OCI-LY7 (cell line): ENCODE measurements around the gene NINL. TPM values are rescaled to one million over a fixed set of nuclear protein-coding genes. Genes with fewer than 3 reads are reported as not detected.

ENCODE experiments used
- BruUV-seq: library from RNA; stranded (reverse); fragments of 400-500 nt; replicated peaks from 2 replicates; lab custom pipeline; 2021; lab: Mats Ljungman, UMichigan
- CTCF ChIA-PET: fragments of 300-600 bp; sonication (Branson Sonifier 250); formaldehyde crosslinking; loops from one replicate; lab custom pipeline; 2022; ENCODE audit warnings: antibody characterized with exemption; ENCODE audit not compliant: unreplicated experiment; lab: Charles Lee
- POLR2A ChIA-PET: fragments of 300-600 bp; sonication (Branson Sonifier 250); formaldehyde crosslinking; loops from one replicate; lab custom pipeline; 2022; ENCODE audit warnings: antibody characterized with exemption; lab: Charles Lee
- DNase-seq: peaks from one replicate; pipeline ENCODE4 v3.0.0-alpha.2; 2015; ENCODE audit warnings: low spot score
- H2AFZ ChIP-seq: fragments of 200-600 bp; sonication (generic), shearing (Covaris generic); 2 replicates; pipeline ENCODE4 v1.6.1; 2014; ENCODE audit warnings: mild to moderate bottlenecking, antibody characterized with exemption, low read length, moderate library complexity
- H3K27ac ChIP-seq: fragments of 200-600 bp; sonication (generic); 2 replicates; pipeline ENCODE4 v1.5.1; 2014; ENCODE audit warnings: mixed run types, low read depth, mild to moderate bottlenecking, moderate library complexity, low read length, inconsistent platforms; ENCODE audit not compliant: poor library complexity, severe bottlenecking
- H3K36me3 ChIP-seq: fragments of 200-600 bp; sonication (generic); 2 replicates; pipeline ENCODE4 v1.6.1; 2014; ENCODE audit warnings: mild to moderate bottlenecking, antibody characterized with exemption, low read length, moderate library complexity, mixed read lengths; ENCODE audit not compliant: insufficient read depth
- H3K4me1 ChIP-seq: fragments of 200-600 bp; sonication (generic); 2 replicates; pipeline ENCODE4 v1.5.1; 2014; ENCODE audit warnings: mild to moderate bottlenecking, low read length; ENCODE audit not compliant: insufficient read depth, poor library complexity, severe bottlenecking
- H3K4me2 ChIP-seq: fragments of 200-600 bp; sonication (generic); 2 replicates; pipeline ENCODE4 v1.6.1; 2014; ENCODE audit warnings: mild to moderate bottlenecking, low read length
- H3K4me3 ChIP-seq: fragments of 200-600 bp; sonication (generic); 2 replicates; pipeline ENCODE4 v1.5.1; 2014; ENCODE audit warnings: mild to moderate bottlenecking, low read depth, low read length; ENCODE audit not compliant: poor library complexity, severe bottlenecking
- H3K79me2 ChIP-seq: fragments of 200-600 bp; sonication (generic); 2 replicates; pipeline ENCODE4 v1.6.1; 2016; ENCODE audit warnings: low read depth, mild to moderate bottlenecking, low read length, moderate library complexity, mixed read lengths; ENCODE audit not compliant: insufficient read depth
- H3K9me2 ChIP-seq: fragments of 200-600 bp; sonication (generic); 2 replicates; pipeline ENCODE4 v1.6.1; 2016; ENCODE audit warnings: mild to moderate bottlenecking, low read length, mixed read lengths; ENCODE audit not compliant: insufficient read depth
- H3K9me3 ChIP-seq: fragments of 200-600 bp; sonication (generic); 2 replicates; pipeline ENCODE4 v1.6.1; 2014; ENCODE audit warnings: mild to moderate bottlenecking, mixed run types, low read length, mixed read lengths
- H4K20me1 ChIP-seq: fragments of 200-600 bp; sonication (generic); 2 replicates; pipeline ENCODE4 v1.6.1; 2014; ENCODE audit warnings: mild to moderate bottlenecking, antibody characterized with exemption, low read length, moderate library complexity, mixed read lengths; ENCODE audit not compliant: insufficient read depth
- CTCF ChIP-seq: fragments of 200-600 bp; sonication (generic); conservative IDR thresholded peaks from 2 replicates; pipeline ENCODE4 v1.5.1; 2014; ENCODE audit warnings: mild to moderate bottlenecking, antibody characterized with exemption, low read length, moderate library complexity, mixed read lengths
- EZH2phosphoT487 ChIP-seq: fragments of 200-600 bp; sonication (generic); IDR thresholded peaks from 2 replicates; pipeline ENCODE4 v1.6.1; 2018; ENCODE audit warnings: low read depth, borderline replicate concordance, mild to moderate bottlenecking, mixed run types, antibody characterized with exemption, low read length, moderate library complexity, mixed read lengths
- intact Hi-C: fragments of 100-400 bp; cut with micrococcal nuclease; formaldehyde crosslinking; loops from one replicate; pipeline ENCODE4 v1.10.0; 2022; ENCODE audit not compliant: unreplicated experiment
- total RNA-seq, 2 experiments: library from RNA; depleted of rRNA in 1 of 2; stranded (reverse); fragments of >200 nt in 1 of 2; shearing (Covaris generic) in 1 of 2; gene quantifications; 2 replicates each; pipeline ENCODE4 v1.2.3, GENCODE V29; 2014 to 2022

The NINL gene
- total RNA-seq, 2 experiments from 2014 or later: 0.06 to 0.55 TPM

GRCh38 chr20:25623736-25624499, 38.6 kb upstream of the NINL start, which contains the start of gene NANP:
Gene NANP (minus strand): TSS chr20:25624014. CDS start chr20:25623948, 66 bp downstream.
- H3K4me3 ChIP-seq: peak within 1 kb of the TSS; percentile 81
- H3K4me2 ChIP-seq: peak within 1 kb of the TSS; percentile 90
- no TSS peak for BruUV-seq
- H3K9me3 ChIP-seq: no peaks in the 10 kb centered on the region
- TF ChIP-seq CTCF (no peak), EZH2phosphoT487 (no peak)
- H3K9me2 ChIP-seq: no peaks in the 10 kb centered on the region
- H3K4me1 ChIP-seq: peaks cover 14% of the 10 kb centered on the region
- H3K79me2 ChIP-seq: peaks cover 8% of the 10 kb centered on the region; the same call in 1 of the 2 replicates
- H4K20me1 ChIP-seq: no peaks in the 10 kb centered on the region
- ChIA-PET POLR2A (interaction anchor here (1.2 kb wide), 1 partner anchor 19 kb away, joined by 3 read pairs; no protein-coding TSS in a partner anchor), CTCF (no interaction called here)
- peak within 1 kb of the TSS; percentile 84 for H2AFZ ChIP-seq
- intact Hi-C loops: loop anchor here (5.0 to 10.0 kb wide), 2 partner anchors 68 to 629 kb away; partner anchors contain the start of gene APMAP
- DNase-seq: peak; percentile 79
- H3K27ac ChIP-seq: peak within 1 kb of the TSS; percentile 36
- no peaks in the 10 kb centered on the region for H3K36me3 ChIP-seq

DNA sequence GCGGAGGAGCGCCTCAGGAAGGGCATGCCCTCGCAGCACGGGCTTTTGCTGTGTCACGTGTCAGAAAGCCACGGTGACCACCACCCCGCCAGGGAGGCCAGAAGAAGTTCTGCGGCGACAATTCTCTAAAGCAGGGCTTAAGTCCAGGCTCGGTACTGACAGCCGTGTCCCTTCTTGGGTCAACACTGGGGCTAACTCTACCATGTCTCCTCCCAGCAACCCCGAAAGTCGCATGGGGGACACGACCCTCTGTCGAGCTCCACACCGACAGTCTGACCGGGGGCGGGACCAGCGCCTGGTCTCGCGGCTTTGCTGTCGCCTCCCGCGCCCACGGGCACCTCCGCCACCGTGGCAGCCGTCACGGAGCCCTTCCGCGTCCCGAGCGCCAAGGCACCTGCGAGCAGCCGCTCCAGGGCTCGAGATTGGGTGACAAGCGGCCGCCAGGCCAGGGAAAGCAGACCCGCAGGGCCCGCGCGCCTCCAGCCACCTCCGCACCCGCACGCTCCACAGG, 37.9 kb upstream of the NINL start:
- H3K79me2 ChIP-seq: peaks cover 8% of the 10 kb centered on the region; the same call in 1 of the 2 replicates

More for the DNA sequence above, 37.9 kb upstream of the NINL start:
- peak overlapping the region; percentile 81 for H3K4me3 ChIP-seq
- H2AFZ ChIP-seq: peak overlapping the region; percentile 84
- H3K9me2 ChIP-seq: no peaks in the 10 kb centered on the region
- ChIA-PET POLR2A (interaction anchor here (1.1 to 1.2 kb wide), 2 partner anchors 9 to 20 kb away, joined by 3 to 4 read pairs; no protein-coding TSS in a partner anchor), CTCF (no interaction called here)
- TF ChIP-seq EZH2phosphoT487 (no peak), CTCF (no peak)
- no peaks in the 10 kb centered on the region for H3K36me3 ChIP-seq
- H3K27ac ChIP-seq: peak overlapping the region; percentile 36
- no peaks in the 10 kb centered on the region for H3K9me3 ChIP-seq
- H3K4me2 ChIP-seq: peak overlapping the region; percentile 90
- peak; percentile 15 for DNase-seq
- H4K20me1 ChIP-seq: no peaks in the 10 kb centered on the region
- BruUV-seq: no TSS peak
- peaks cover 14% of the 10 kb centered on the region for H3K4me1 ChIP-seq
- intact Hi-C loops: loop anchor here (5.0 to 10.0 kb wide), 2 partner anchors 69 to 628 kb away; partner anchors contain the start of gene APMAP
